Osteocyte (in vitro differentiated cells): ENCODE data around the gene MIA2. TPM values are rescaled to one million over a fixed set of nuclear protein-coding genes. Genes with fewer than 3 reads are reported as not detected.
"Not testable (repeated sequence)": the region's sequence is repeated elsewhere in the genome, so short reads cannot be mapped to it uniquely, and the experiment has no call there.

Experiments used
- DNase-seq: peaks from one replicate; pipeline ENCODE4 v3.0.0; 2021; ENCODE audit warnings: mixed read lengths; ENCODE audit not compliant: unreplicated experiment; ENCODE audit errors: extremely low spot score
- H3K27ac Mint-ChIP-seq: one replicate; pipeline ENCODE4 v1.8.0; 2021; ENCODE audit warnings: mild to moderate bottlenecking, mixed read lengths; ENCODE audit not compliant: unreplicated experiment
- H3K27me3 Mint-ChIP-seq: one replicate; pipeline ENCODE4 v1.8.0; 2021; ENCODE audit warnings: mixed read lengths; ENCODE audit not compliant: unreplicated experiment
- H3K36me3 Mint-ChIP-seq: one replicate; pipeline ENCODE4 v1.8.0; 2021; ENCODE audit warnings: mixed read lengths; ENCODE audit not compliant: unreplicated experiment
- H3K4me1 Mint-ChIP-seq: one replicate; pipeline ENCODE4 v1.8.0; 2021; ENCODE audit warnings: mixed read lengths; ENCODE audit not compliant: unreplicated experiment
- H3K4me3 Mint-ChIP-seq: one replicate; pipeline ENCODE4 v1.8.0; 2021; ENCODE audit warnings: mild to moderate bottlenecking, moderate library complexity, mixed read lengths; ENCODE audit not compliant: unreplicated experiment
- H3K9me3 Mint-ChIP-seq: one replicate; pipeline ENCODE4 v1.8.0; 2021; ENCODE audit warnings: mixed read lengths; ENCODE audit not compliant: unreplicated experiment
- CTCF ChIP-seq: fragments of 200-600 bp; sonication (generic); IDR thresholded peaks from 2 replicates; pipeline ENCODE4 v1.5.0; 2021; ENCODE audit warnings: antibody characterized with exemption, mild to moderate bottlenecking, moderate library complexity
- total RNA-seq: library from RNA; stranded (reverse); gene quantifications from 2 replicates; pipeline ENCODE4 v1.2.1, GENCODE V29; 2021

The MIA2 gene
- total RNA-seq, 1 donor from 2014 or later, result 22.5 TPM

- Mint-ChIP-seq H3K36me3 (peaks cover 26% of the 10 kb centered on the region), H3K27ac (no peak overlapping the region), H3K27me3 (no peaks in the 10 kb centered on the region), H3K4me1 (peaks cover 5% of the 10 kb centered on the region), H3K9me3 (peaks cover 9% of the 10 kb centered on the region), H3K4me3 (no peak overlapping the region)
- TF ChIP-seq CTCF, result no peak
- no peak for DNase-seq
Measured at GRCh38 chr14:39276005-39276404, 42.3 kb downstream of the MIA2 start.

- Mint-ChIP-seq H3K27me3 (no peaks in the 10 kb centered on the region), H3K36me3 (peaks cover 30% of the 10 kb centered on the region), H3K9me3 (peaks cover 9% of the 10 kb centered on the region), H3K4me3 (no peak overlapping the region), H3K27ac (no peak overlapping the region), H3K4me1 (peaks cover 2% of the 10 kb centered on the region)
- DNase-seq, result no peak
- TF ChIP-seq CTCF, result no peak
Measured at GRCh38 chr14:39276579-39277114, 42.9 kb downstream of the MIA2 start.

DNA sequence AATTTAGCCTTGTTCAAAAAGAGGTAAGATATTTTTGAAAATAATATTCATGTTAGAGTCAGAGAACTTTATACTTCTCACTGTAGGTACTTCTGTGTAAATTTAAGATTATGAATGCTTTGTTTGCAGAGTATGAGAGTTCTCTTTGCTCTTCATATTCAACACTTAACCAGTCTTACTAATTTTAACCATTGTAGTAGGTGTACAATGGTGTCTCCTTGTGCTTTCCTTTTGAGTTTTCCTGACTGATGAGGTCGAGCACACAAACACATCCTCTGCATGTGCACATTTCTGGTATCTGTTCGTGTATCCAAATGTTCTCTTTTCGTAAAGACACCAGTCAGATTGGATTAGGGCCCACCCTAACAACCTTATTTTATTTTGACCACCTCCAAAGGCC, 45.8 kb downstream of the MIA2 start:
- Mint-ChIP-seq H3K27me3 (no peaks in the 10 kb centered on the region), H3K4me1 (peaks cover 1% of the 10 kb centered on the region), H3K27ac (no peak overlapping the region), H3K36me3 (peaks cover 40% of the 10 kb centered on the region), H3K4me3 (no peak overlapping the region), H3K9me3 (no peaks in the 10 kb centered on the region)
- DNase-seq, result no peak
- no peak for TF ChIP-seq CTCF

DNA sequence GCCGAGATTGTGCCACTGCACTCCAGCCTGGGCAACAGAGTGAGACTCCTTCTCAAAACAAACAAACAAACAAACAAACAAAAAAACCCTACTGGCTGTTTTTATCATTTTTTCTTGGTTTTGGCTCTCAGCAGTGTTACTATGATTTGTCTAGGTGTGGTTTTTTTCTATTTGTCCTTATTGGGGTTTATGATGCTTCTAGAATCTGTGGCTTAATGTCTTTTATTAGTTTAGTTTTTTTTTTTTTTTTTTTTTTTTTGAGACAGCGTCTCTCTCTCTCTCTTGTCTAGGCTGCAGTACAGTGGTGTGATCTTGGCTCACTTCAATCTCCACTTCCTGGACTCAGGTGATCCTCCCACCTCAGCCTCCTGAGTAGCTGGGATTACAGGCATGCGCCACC, 47.0 kb downstream of the MIA2 start:
- not testable (repeated sequence) for H3K4me1 Mint-ChIP-seq, H3K4me3 Mint-ChIP-seq, H3K27ac Mint-ChIP-seq, H3K27me3 Mint-ChIP-seq, DNase-seq, H3K9me3 Mint-ChIP-seq
- H3K36me3 Mint-ChIP-seq, result peaks cover 41% of the 10 kb centered on the region

- Mint-ChIP-seq H3K27ac (no peak overlapping the region), H3K27me3 (no peaks in the 10 kb centered on the region), H3K9me3 (no peaks in the 10 kb centered on the region), H3K4me1 (no peaks in the 10 kb centered on the region), H3K36me3 (peaks cover 35% of the 10 kb centered on the region), H3K4me3 (no peak overlapping the region)
- DNase-seq, result no peak
- no peak for TF ChIP-seq CTCF
Measured at GRCh38 chr14:39289523-39289922, 55.8 kb downstream of the MIA2 start.

- no peaks in the 10 kb centered on the region for H3K9me3 Mint-ChIP-seq
- no peaks in the 10 kb centered on the region for H3K4me1 Mint-ChIP-seq
- H3K36me3 Mint-ChIP-seq, result peaks cover 40% of the 10 kb centered on the region
- DNase-seq, result no peak
- H3K4me3 Mint-ChIP-seq, result no peak overlapping the region
- no peak for TF ChIP-seq CTCF
- no peaks in the 10 kb centered on the region for H3K27me3 Mint-ChIP-seq
- no peak overlapping the region for H3K27ac Mint-ChIP-seq
Measured at GRCh38 chr14:39291701-39292100, 58.0 kb downstream of the MIA2 start.
